OCI-LY3 (cell line): ENCODE results near the gene EIF4G3.

Source experiments
- CTCF ChIP-seq: fragments of 200-600, 300-600 bp; sonication (generic); IDR thresholded peaks from 2 replicates; pipeline ENCODE4 v1.5.1; 2014; ENCODE audit warnings: antibody characterized with exemption, low read length, low read depth
- EZH2phosphoT487 ChIP-seq: fragments of 200-600 bp; shearing (Covaris generic); IDR thresholded peaks from 2 replicates; pipeline ENCODE4 v1.6.1; 2018; ENCODE audit warnings: antibody characterized with exemption, mixed run types, low read depth

GRCh38 chr1:21201650-21202049 lies 25.0 kb upstream of the EIF4G3 start:
- TF ChIP-seq CTCF (no peak), EZH2phosphoT487 (no peak)
